Measurements from ENCODE around the gene TSEN54.
"Not testable (repeated sequence)": the region's sequence is repeated elsewhere in the genome, so short reads cannot be mapped to it uniquely, and the experiment has no call there.

Gene TSEN54

GRCh38 chr17:75514299-75514918 is 1.9 kb upstream of the TSEN54 start:
- ATAC-seq (ENCODE audit: low read depth) (no peak), DNase-seq (ENCODE audit: low spot score in 2 of 2) (no peak)
- Mint-ChIP-seq H3K36me3 (peaks cover 2% of the 10 kb centered on the region), H3K27me3 (no peaks in the 10 kb centered on the region), H3K4me3 (peak overlapping the region; percentile 67), H3K4me1 (peaks cover 18% of the 10 kb centered on the region), H3K27ac (no peak overlapping the region), H3K9me3 (no peaks in the 10 kb centered on the region)

GRCh38 chr17:75514919-75515495 is 1.3 kb upstream of the TSEN54 start:
- no peak for DNase-seq (ENCODE audit: low spot score in 2 of 2)
- no peak for ATAC-seq (ENCODE audit: low read depth)
- H3K4me1 Mint-ChIP-seq = peaks cover 18% of the 10 kb centered on the region
- H3K4me3 Mint-ChIP-seq = peak overlapping the region; percentile 41
- peaks cover 2% of the 10 kb centered on the region for H3K36me3 Mint-ChIP-seq
- H3K27me3 Mint-ChIP-seq = no peaks in the 10 kb centered on the region
- H3K27ac Mint-ChIP-seq = no peak overlapping the region
- no peaks in the 10 kb centered on the region for H3K9me3 Mint-ChIP-seq

GRCh38 chr17:75515496-75516254 is 653 bp upstream of the TSEN54 start, which contains the start of gene CASKIN2:
Gene CASKIN2, minus strand, starts transcription at chr17:75515537. Its CDS starts 1,733 bp downstream, at chr17:75513804.
- Mint-ChIP-seq H3K4me1 (peaks cover 18% of the 10 kb centered on the region), H3K36me3 (peaks cover 2% of the 10 kb centered on the region), H3K4me3 (peak within 1 kb of the TSS; percentile 82), H3K9me3 (no peaks in the 10 kb centered on the region), H3K27me3 (no peaks in the 10 kb centered on the region), H3K27ac (no peak within 1 kb of the TSS)
- DNase-seq (ENCODE audit: low spot score in 2 of 2) (peak; percentile 71 to 79), ATAC-seq (ENCODE audit: low read depth) (peak; percentile 60)

GRCh38 chr17:75516619-75517296 is 430 bp downstream of the TSEN54 start:
- no peaks in the 10 kb centered on the region for H3K27me3 Mint-ChIP-seq
- ATAC-seq (ENCODE audit: low read depth) (peak; percentile 7), DNase-seq (ENCODE audit: low spot score in 2 of 2) (no peak)
- peak overlapping the region; percentile 79 for H3K4me3 Mint-ChIP-seq
- H3K4me1 Mint-ChIP-seq = peaks cover 18% of the 10 kb centered on the region
- no peak overlapping the region for H3K27ac Mint-ChIP-seq
- peaks cover 2% of the 10 kb centered on the region for H3K36me3 Mint-ChIP-seq
- H3K9me3 Mint-ChIP-seq = no peaks in the 10 kb centered on the region

- H3K36me3 Mint-ChIP-seq = peaks cover 2% of the 10 kb centered on the region
- no peaks in the 10 kb centered on the region for H3K9me3 Mint-ChIP-seq
- ATAC-seq (ENCODE audit: low read depth) (no peak), DNase-seq (ENCODE audit: low spot score in 2 of 2) (no peak)
- H3K4me3 Mint-ChIP-seq = peak overlapping the region; percentile 79
- no peak overlapping the region for H3K27ac Mint-ChIP-seq
- H3K27me3 Mint-ChIP-seq = no peaks in the 10 kb centered on the region
- H3K4me1 Mint-ChIP-seq = peaks cover 18% of the 10 kb centered on the region
Measured at GRCh38 chr17:75517297-75517865, 1.1 kb downstream of the TSEN54 start.

- H3K27ac Mint-ChIP-seq = peak overlapping the region; percentile 0
- H3K36me3 Mint-ChIP-seq = peaks cover 2% of the 10 kb centered on the region
- no peak for DNase-seq (ENCODE audit: low spot score in 2 of 2)
- H3K27me3 Mint-ChIP-seq = no peaks in the 10 kb centered on the region
- peak overlapping the region; percentile 79 for H3K4me3 Mint-ChIP-seq
- H3K4me1 Mint-ChIP-seq = peaks cover 18% of the 10 kb centered on the region
- ATAC-seq (ENCODE audit: low read depth) = peak; percentile 40
- no peaks in the 10 kb centered on the region for H3K9me3 Mint-ChIP-seq
Measured at GRCh38 chr17:75518201-75518600, 1.9 kb downstream of the TSEN54 start.

DNA sequence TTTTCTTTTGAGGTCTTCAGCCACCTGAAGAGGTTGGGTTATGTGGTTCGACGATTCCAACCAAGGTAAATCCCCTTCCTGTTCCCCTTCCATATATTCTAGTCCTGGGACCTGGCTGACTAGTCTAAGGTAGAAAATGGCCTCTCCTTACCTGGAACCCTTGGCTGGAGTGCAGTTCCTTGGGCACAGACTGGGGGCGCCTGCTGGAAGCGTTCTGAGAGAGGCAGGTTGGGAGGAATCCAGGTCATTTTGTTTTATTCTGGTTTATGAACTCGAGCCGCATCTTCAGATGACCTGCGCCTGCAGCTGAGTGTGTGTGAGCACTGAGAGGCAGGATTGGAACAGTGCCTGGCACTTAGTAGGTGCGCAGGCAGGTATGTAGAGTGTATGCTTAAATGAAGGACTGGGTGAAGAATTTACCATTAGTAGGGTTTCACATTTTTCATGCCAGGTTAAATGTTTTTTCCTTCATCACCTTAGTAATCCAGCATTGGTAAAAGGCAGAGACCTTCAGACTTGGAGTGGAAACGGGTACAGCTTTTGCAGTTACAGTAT is 2.7 kb downstream of the TSEN54 start:
- Mint-ChIP-seq H3K36me3 (peaks cover 2% of the 10 kb centered on the region), H3K4me1 (peaks cover 18% of the 10 kb centered on the region), H3K9me3 (no peaks in the 10 kb centered on the region), H3K4me3 (no peak overlapping the region), H3K27ac (no peak overlapping the region), H3K27me3 (no peaks in the 10 kb centered on the region)
- no peak for ATAC-seq (ENCODE audit: low read depth)
- no peak for DNase-seq (ENCODE audit: low spot score in 2 of 2)

- not testable (repeated sequence) for H3K27me3 Mint-ChIP-seq; H3K9me3 Mint-ChIP-seq; ATAC-seq (ENCODE audit: low read depth); H3K36me3 Mint-ChIP-seq; DNase-seq (ENCODE audit: low spot score in 2 of 2); H3K4me3 Mint-ChIP-seq; H3K27ac Mint-ChIP-seq
- H3K4me1 Mint-ChIP-seq = peaks cover 18% of the 10 kb centered on the region
Measured at GRCh38 chr17:75520413-75520812, 4.1 kb downstream of the TSEN54 start.

- ATAC-seq (ENCODE audit: low read depth) (no peak), DNase-seq (ENCODE audit: low spot score in 2 of 2) (no peak)
- Mint-ChIP-seq H3K9me3 (no peaks in the 10 kb centered on the region), H3K4me3 (no peak overlapping the region), H3K36me3 (peaks cover 2% of the 10 kb centered on the region), H3K27me3 (no peaks in the 10 kb centered on the region), H3K27ac (no peak overlapping the region), H3K4me1 (peaks cover 19% of the 10 kb centered on the region)
Measured at GRCh38 chr17:75521290-75521689, 5.0 kb downstream of the TSEN54 start.

DNA sequence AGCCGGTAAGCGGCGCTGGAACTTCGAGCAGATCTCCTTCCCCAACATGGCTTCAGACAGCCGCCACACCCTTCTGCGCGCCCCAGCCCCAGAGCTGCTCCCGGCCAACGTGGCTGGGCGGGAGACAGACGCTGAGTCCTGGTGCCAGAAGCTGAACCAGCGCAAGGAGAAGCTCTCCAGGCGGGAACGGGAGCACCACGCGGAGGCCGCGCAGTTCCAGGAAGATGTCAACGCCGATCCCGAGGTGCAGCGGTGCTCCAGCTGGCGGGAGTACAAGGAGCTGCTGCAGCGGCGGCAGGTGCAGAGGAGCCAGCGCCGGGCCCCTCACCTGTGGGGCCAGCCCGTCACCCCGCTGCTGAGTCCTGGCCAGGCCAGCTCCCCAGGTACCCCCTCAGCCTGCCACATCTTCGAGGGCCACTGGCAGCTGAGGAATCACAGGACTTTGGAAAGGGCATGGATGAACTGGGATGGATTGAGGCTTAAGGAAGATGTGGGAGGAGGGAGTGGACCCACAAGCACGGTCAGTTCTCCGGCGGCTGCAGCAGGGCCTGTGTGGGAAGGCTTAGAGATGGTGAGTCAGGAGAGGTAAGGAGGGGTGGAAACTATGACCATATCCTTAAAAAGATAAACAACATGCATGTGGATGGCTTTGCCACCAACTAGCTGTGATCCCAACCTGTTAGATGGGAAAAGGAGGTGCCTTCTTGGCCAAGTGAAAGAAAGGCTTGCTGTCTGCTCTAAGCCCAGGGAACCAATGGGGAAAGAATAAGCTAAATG is 5.8 kb downstream of the TSEN54 start:
- Mint-ChIP-seq H3K36me3 (peaks cover 2% of the 10 kb centered on the region), H3K4me3 (no peak overlapping the region), H3K9me3 (no peaks in the 10 kb centered on the region), H3K27me3 (no peaks in the 10 kb centered on the region), H3K27ac (no peak overlapping the region), H3K4me1 (peaks cover 19% of the 10 kb centered on the region)
- no peak for DNase-seq (ENCODE audit: low spot score in 2 of 2)
- ATAC-seq (ENCODE audit: low read depth) = no peak

DNA sequence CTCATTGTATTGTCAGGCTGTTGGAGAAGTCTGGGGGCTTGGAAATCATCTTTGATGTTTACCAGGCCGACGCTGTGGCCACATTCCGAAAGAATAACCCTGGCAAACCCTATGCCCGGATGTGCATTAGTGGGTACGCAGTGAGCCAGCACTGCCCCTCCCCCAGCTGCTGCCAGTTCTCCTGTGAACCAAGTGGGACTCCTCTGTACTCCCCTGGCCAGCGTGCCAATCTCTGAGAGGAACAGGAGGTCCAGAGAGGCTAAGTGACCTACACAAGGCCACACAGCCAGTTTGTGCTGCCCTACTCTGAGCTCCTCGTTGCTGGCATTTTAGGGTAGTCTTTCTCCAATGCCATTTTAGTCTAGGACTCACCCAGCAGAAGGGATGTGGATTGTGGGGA is 7.3 kb downstream of the TSEN54 start:
- Mint-ChIP-seq H3K4me3 (no peak overlapping the region), H3K27me3 (no peaks in the 10 kb centered on the region), H3K27ac (no peak overlapping the region), H3K9me3 (no peaks in the 10 kb centered on the region), H3K36me3 (no peaks in the 10 kb centered on the region), H3K4me1 (peaks cover 3% of the 10 kb centered on the region)
- ATAC-seq (ENCODE audit: low read depth) (no peak), DNase-seq (ENCODE audit: low spot score in 2 of 2) (no peak)

DNA sequence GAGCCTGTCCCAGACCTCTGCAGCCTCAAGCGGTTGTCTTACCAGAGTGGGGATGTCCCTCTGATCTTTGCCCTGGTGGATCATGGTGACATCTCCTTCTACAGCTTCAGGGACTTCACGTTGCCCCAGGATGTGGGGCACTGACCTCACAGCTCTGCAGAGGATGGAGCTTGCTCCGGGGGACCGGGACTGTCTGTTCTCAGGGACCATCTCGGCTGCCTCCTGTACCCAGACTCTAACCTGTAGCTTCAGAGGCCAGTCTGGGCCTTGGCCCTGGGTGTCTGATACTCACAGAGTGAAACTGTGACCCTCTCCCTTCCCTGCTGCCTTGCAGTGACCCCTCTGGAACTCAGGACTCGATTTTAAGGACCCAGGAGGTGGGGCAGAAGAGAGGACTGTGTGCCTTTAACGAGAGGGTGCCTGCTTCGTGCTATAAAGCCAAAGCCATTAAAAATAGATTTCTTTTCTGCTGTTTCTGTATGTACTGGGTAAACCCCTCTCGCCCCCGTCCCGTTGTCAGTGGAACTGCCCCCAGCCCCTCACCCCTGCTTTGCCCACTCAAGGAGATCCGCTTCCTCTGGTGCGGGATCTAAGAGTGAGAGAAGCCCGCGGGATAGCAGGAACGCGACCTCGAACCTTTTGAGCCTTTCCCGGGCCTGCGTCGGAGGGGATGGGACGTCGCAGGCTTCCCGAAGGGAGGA is 8.1 kb downstream of the TSEN54 start:
- Mint-ChIP-seq H3K4me1 (peaks cover 3% of the 10 kb centered on the region), H3K9me3 (no peaks in the 10 kb centered on the region), H3K27ac (no peak overlapping the region), H3K4me3 (peak overlapping the region; percentile 68), H3K27me3 (no peaks in the 10 kb centered on the region), H3K36me3 (no peaks in the 10 kb centered on the region)
- ATAC-seq (ENCODE audit: low read depth) = no peak
- no peak for DNase-seq (ENCODE audit: low spot score in 2 of 2)

All from memory B cell (primary cell).